Adrenal gland (tissue), 12 donors: ENCODE data around the gene SSBP1. TPM values are rescaled to one million over a fixed set of nuclear protein-coding genes. Genes with fewer than 3 reads are reported as not detected.

Experiments
- DNase-seq, 7 donors: peaks; one replicate each; pipeline ENCODE4 v3.0.0-alpha.2; 2019 to 2020
- H3K27ac ChIP-seq, 5 donors: fragments of 200-600 bp; sonication (generic) in 4 of 5; 1 replicate in 3 of 5; 2 replicates in 2 of 5; pipeline versions ENCODE4 v1.5.1 to v1.8.0; 2016 to 2020; ENCODE audit warnings: mild to moderate bottlenecking in 1 of 5
- H3K27me3 ChIP-seq: fragments of 200-600 bp; 2 replicates; pipeline ENCODE4 v1.8.0; 2021
- H3K36me3 ChIP-seq, 2 donors: fragments of 200-600 bp; replicated peaks in 1 of 2; 1 replicate in 1 of 2; 2 replicates in 1 of 2; pipeline versions ENCODE4 v1.5.1 to v1.8.0; 2018 to 2022
- H3K4me1 ChIP-seq, 2 donors: fragments of 200-600 bp; replicated peaks in 1 of 2; 1 replicate in 1 of 2; 2 replicates in 1 of 2; pipeline versions ENCODE4 v1.5.1 to v1.8.0; 2018 to 2021
- H3K4me3 ChIP-seq, 4 donors: fragments of 200-600 bp; sonication (generic) in 3 of 4; one replicate each; pipeline ENCODE4 v1.5.1; 2016 to 2018
- H3K9me3 ChIP-seq, 3 donors: fragments of 200-600 bp; sonication (generic) in 1 of 3; replicated peaks in 1 of 3; 1 replicate in 2 of 3; 2 replicates in 1 of 3; pipeline versions ENCODE4 v1.5.1 to v1.8.0; 2016 to 2021
- POLR2A ChIP-seq, 2 donors: fragments of 450-650 bp; IDR thresholded peaks; one replicate each; pipeline ENCODE4 v1.6.1; 2017; ENCODE audit warnings: antibody characterized with exemption in 2 of 2, mild to moderate bottlenecking in 2 of 2, moderate library complexity in 1 of 2
- WGBS, 4 donors: extraction: QIAGEN DNeasy Blood & Tissue Kit in 2 of 4; methylation state at CpG; one replicate each; pipeline versions ENCODE4 v1.1.5 to v1.1.7; 2013 to 2017; 5-methylcytosine and 5-hydroxymethylcytosine counted together
- intact Hi-C, 2 donors: fragments of 100-400 bp; cut with DNase I; formaldehyde crosslinking; loops; one replicate each; pipeline versions ENCODE4 v1.14.1 to v1.15.0; 2022 to 2023
- polyA plus RNA-seq, 3 donors: library from polyadenylated mRNA; stranded (reverse); fragments of 200-250 nt in 2 of 3; fragments of 350-450 nt in 1 of 3; fragmentation: Illumina TruSeq in 1 of 3; extraction: RNeasy Lipid Tissue Mini Kit (QIAGEN cat#74804) in 1 of 3; gene quantifications; one replicate each; pipeline ENCODE4 v1.2.3, GENCODE V29; 2013 to 2014
- total RNA-seq, 9 donors: library from RNA; depleted of rRNA in 4 of 9; stranded (reverse); fragments of >200 nt in 4 of 9; fragments of 120-200 nt in 1 of 9; fragmentation: NEBNext Ultra II Directional in 1 of 9; extraction: Animal tissue kit (Norgen Biotek cat#: 25700) in 1 of 9; gene quantifications; one replicate each; pipeline versions ENCODE4 v1.1.0 to v1.2.4, GENCODE V29; 2013 to 2023
- TF ChIP-seq, protein P1 (sequence below), 6 experiments: fragments of 450-650 bp in 4 of 6; fragments of 200-600 bp in 2 of 6; sonication (generic) in 1 of 6; IDR thresholded peaks; 1 replicate in 5 of 6; 2 replicates in 1 of 6; pipeline versions ENCODE4 v1.5.1 to v1.8.0; 2016 to 2021; ENCODE audit warnings: antibody characterized with exemption in 6 of 6, mild to moderate bottlenecking in 2 of 6, moderate library complexity in 1 of 6
- donor health status: healthy with polysubstance abuse.
- donor health status: Bipolar disorder and iron deficiency.
- donor health status: DM: yes; HTN: yes; CAD: no.
- donor health status: DM: no; HTN: no; CAD: no.
- donor health status: DM: no; HTN: no; CAD: no.
- donor health status: DM: yes; HTN: yes; CAD: no.

Gene SSBP1
- total and polyA plus RNA-seq, 12 donors = 87.0 to 316 (median 134) TPM

DNA sequence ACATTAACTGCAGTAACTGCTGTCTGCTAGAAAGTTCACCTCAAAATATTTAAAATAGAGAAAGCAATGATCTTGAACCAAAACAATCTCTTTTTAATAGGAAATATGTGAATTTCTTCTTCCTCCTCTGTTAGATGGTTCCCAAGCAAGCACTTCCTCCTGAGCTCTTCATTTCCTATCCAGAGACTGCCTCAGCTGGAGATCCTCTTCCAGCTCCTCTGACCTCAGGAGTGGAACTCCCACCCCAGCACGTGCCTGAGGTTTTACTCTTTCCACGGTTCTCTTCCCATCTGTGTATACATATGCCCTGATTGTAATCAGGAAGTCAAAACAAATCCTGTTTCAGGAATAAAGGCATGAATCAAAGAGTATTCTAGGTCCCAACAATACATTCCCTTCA lies 41.8 kb upstream of the SSBP1 start:
- no peaks in the 10 kb centered on the region for H3K36me3 ChIP-seq
- intact Hi-C loops = no loop called here

GRCh38 chr7:141697211-141697871 lies 40.8 kb upstream of the SSBP1 start:
- Histone ChIP-seq H3K4me3 (no peak overlapping the region), H3K27ac (no peak overlapping the region), H3K36me3 (no peaks in the 10 kb centered on the region), H3K9me3 (no peaks in the 10 kb centered on the region), H3K27me3 (no peaks in the 10 kb centered on the region), H3K4me1 (peaks cover 3 to 14% of the 10 kb centered on the region in 2 donors)
- TF ChIP-seq, protein P1, sequence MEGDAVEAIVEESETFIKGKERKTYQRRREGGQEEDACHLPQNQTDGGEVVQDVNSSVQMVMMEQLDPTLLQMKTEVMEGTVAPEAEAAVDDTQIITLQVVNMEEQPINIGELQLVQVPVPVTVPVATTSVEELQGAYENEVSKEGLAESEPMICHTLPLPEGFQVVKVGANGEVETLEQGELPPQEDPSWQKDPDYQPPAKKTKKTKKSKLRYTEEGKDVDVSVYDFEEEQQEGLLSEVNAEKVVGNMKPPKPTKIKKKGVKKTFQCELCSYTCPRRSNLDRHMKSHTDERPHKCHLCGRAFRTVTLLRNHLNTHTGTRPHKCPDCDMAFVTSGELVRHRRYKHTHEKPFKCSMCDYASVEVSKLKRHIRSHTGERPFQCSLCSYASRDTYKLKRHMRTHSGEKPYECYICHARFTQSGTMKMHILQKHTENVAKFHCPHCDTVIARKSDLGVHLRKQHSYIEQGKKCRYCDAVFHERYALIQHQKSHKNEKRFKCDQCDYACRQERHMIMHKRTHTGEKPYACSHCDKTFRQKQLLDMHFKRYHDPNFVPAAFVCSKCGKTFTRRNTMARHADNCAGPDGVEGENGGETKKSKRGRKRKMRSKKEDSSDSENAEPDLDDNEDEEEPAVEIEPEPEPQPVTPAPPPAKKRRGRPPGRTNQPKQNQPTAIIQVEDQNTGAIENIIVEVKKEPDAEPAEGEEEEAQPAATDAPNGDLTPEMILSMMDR (IDR thresholded peaks at IDR 0.05) = no peak
- TF ChIP-seq POLR2A (IDR thresholded peaks at IDR 0.05) = no peak
- 67 to 80% (median 73%) methylated on average over 10 of the region's 10 CpGs for WGBS, 4 donors
- peak in 5 of 7 donors; percentile 33 to 62 (median 52) for DNase-seq
- intact Hi-C loops = no loop called here

More for the DNA sequence above, 41.8 kb upstream of the SSBP1 start:
- DNase-seq = no peak
- WGBS, 4 donors = 51 to 65% (median 57%) methylated on average over 2 of the region's 2 CpGs
- Histone ChIP-seq H3K4me3 (no peak overlapping the region), H3K9me3 (no peaks in the 10 kb centered on the region), H3K4me1 (peaks cover 3 to 12% of the 10 kb centered on the region in 2 donors), H3K27me3 (no peaks in the 10 kb centered on the region), H3K27ac (no peak overlapping the region)
- no peak for TF ChIP-seq POLR2A (IDR thresholded peaks at IDR 0.05)
- TF ChIP-seq, protein P1 (IDR thresholded peaks at IDR 0.05) = no peak

DNA sequence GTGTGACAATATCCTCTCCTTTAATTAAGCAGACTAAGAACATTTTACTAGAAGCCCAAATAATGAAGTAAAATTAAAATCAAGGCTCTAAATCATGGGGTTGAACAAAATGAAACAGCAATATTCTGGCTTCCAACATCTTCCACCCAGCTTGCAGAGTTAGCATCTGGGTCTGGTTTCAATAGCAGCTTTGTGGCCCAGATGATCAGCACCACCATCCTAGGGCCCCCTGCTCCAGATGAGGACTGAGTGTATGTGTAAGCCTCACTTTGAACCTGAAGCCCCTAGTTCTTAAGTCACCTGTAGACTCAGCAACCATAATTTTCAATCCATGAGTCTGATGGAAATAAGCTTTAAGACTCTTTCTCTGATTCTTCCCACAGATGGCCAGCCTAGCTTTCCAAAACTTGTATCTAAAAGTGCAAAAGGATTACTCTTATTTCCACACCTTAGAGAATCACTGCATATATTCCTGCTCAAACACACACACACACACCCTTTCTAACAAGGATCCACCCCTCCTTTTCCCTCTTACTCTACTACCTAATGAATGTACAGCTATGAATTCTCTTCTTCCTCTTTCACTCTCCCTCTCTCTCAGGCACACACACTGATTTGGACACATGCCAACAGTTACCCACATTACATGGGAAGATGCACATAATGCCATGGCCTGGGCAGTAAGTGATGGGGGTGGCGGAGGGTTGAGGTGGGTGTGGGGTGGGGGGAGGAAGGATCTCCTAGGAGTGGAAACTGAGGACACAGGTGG lies 39.7 kb upstream of the SSBP1 start:
- Histone ChIP-seq H3K36me3 (no peaks in the 10 kb centered on the region), H3K4me3 (no peak overlapping the region), H3K9me3 (no peaks in the 10 kb centered on the region), H3K4me1 (peaks cover 3 to 23% of the 10 kb centered on the region in 2 donors), H3K27ac (no peak overlapping the region), H3K27me3 (no peaks in the 10 kb centered on the region)
- no peak for DNase-seq
- WGBS, 4 donors = 79 to 94% (median 88%) methylated on average over 1 of the region's 1 CpG
- intact Hi-C loops = no loop called here
- TF ChIP-seq POLR2A (IDR thresholded peaks at IDR 0.05) = no peak
- TF ChIP-seq, protein P1 (IDR thresholded peaks at IDR 0.05) = no peak

- 63 to 81% (median 75%) methylated on average over 3 of the region's 3 CpGs for WGBS, 4 donors
- H3K36me3 ChIP-seq = no peaks in the 10 kb centered on the region
- intact Hi-C loops = no loop called here
- DNase-seq = no peak
- no peaks in the 10 kb centered on the region for H3K9me3 ChIP-seq
- H3K27ac ChIP-seq = no peak overlapping the region
- H3K4me3 ChIP-seq = no peak overlapping the region
- peaks cover 3 to 23% of the 10 kb centered on the region in 2 donors for H3K4me1 ChIP-seq
- H3K27me3 ChIP-seq = no peaks in the 10 kb centered on the region
- no peak for TF ChIP-seq POLR2A (IDR thresholded peaks at IDR 0.05)
- TF ChIP-seq, protein P1 (IDR thresholded peaks at IDR 0.05) = no peak
These were observed 38.3 kb upstream of the SSBP1 start for GRCh38 chr7:141699860-141700259.
